Activated CD4-positive, CD25-positive, alpha-beta regulatory T cell (primary cell): ENCODE results near the gene PGM2.
"Not testable (repeated sequence)": the region's sequence is repeated elsewhere in the genome, so short reads cannot be mapped to it uniquely, and the experiment has no call there.

Experiments
- DNase-seq, 4 experiments: peaks; one replicate each; lab custom pipeline; 2025; lab: John Stamatoyannopoulos, UW

Gene PGM2

DNA sequence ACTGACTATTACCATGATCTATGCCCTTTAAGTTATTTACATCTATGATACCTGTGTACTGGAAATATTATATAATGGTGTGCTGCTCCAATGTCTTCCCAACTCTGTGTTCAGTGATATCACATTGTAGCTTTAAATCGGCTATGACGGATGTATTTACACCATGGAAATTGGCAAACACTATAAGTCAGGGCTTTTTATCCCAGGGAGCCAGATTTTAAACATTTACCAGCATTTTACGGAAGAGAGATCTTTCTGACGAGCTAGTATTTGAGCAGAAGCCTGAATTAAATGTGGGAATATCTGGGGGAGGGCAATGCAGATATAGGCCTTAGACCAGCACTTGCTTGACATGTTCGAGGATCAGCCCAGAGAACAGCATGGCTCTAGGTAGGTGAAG lies 7.7 kb upstream of the PGM2 start:
- DNase-seq: no peak

DNA sequence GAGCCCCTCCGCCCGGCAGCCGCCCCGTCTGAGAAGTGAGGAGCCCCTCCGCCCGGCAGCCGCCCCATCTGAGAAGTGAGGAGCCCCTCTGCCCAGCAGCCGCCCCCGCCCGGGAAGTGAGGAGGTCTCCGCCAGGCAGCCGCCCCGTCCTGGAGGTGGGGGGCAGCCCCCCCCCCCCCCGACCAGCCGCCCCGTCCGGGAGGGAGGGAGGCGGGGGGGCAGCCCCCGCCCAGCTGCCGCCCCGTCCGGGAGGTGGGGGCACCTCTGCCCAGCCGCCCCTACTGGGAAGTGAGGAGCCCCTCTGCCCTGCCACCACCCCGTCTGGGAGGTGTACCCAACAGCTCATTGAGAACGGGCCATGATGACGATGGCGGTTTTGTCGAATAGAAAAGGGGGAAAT lies 6.0 kb upstream of the PGM2 start:
- DNase-seq: not testable (repeated sequence)

DNA sequence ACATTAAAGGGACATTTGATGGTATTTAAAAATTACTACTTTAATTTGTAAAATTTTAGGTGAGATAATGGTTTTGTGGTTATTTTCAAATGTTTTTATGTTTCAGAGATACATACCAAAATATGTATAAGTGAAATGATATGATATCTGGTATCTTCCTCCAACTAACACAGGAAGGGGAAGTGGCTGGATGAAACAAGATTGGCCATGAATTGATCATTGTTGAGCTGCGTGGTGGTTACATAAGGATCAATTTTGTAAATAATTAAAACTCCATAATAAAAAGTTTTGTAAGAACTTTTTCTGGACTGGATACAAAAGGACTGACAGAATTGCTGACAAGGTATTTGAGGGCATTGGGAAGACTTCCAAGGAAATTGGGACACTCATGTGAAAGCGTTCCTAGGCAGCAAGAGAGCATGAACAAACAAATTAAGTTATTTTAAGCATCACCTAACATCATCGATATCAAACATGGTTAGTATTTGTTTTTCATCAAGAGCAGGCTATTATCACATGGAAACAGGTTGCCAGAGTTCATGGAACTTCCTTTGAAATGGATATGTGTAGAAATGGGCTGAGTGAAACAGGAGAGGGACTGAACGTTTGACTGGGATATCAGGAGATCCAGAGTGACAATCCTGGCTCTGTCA lies 4.4 kb upstream of the PGM2 start:
- DNase-seq: no peak

DNA sequence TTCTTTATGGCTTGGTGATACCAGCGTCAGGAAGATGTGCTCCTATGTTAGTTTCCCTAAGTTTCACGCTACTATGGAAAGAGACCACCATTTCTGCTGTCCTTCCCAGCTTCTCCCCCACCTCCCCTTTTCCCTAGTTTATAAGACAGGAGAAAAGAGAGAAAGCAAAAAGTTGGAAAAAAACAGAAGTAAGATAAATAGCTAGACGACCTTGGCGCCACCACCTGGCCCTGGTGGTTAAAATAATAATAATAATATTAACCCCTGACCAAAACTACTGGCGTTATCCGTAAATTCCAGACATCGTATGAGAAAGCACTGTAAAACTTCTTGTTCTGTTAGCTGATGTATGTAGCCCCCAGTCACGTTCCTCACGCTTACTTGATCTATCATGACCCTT lies 985 bp upstream of the PGM2 start:
- DNase-seq: not testable (repeated sequence)

DNA sequence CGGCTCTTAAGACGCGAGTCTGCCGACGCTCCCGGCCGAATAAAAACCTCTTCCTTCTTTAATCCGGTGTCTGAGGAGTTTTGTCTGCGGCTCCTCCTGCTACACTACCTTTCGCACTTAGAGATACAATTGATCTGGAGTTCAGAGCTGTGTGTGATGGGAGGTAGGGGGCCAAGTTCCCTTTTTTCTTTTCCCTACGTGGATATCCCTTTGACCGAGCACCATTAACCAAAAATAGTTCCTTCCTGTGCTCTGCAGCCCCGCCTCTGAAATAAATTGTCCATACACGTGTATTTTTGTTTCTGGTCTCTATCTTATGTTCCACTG lies 555 bp upstream of the PGM2 start:
- no peak for DNase-seq

GRCh38 chr4:37827030-37827685 lies 672 bp downstream of the PGM2 start:
- no peak for DNase-seq

GRCh38 chr4:37827802-37828321 lies 1.4 kb downstream of the PGM2 start:
- no peak for DNase-seq

- no peak for DNase-seq
Measured at GRCh38 chr4:37828843-37829242, 2.4 kb downstream of the PGM2 start.

- no peak for DNase-seq
Measured at GRCh38 chr4:37830640-37831039, 4.2 kb downstream of the PGM2 start.

- no peak for DNase-seq
Measured at GRCh38 chr4:37835031-37835430, 8.5 kb downstream of the PGM2 start.

DNA sequence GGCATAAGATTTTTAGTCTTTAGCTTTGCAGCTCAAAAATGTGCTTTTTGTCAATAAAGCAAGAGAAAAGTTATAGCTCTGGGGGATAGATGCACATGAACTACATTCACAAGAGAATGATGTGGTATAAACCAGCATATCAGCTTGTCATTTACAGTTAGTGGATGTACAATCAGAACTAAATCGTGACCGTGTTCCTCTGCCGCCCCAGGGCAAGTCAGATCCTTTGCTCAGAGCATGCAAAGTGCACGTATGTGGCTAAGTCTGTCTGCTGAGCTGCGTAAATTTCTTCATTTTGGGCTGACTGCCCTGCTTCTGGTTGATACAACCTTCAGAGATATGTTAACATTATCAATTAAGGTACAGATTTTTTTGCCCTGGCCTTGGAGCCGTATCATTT lies 9.3 kb downstream of the PGM2 start:
- DNase-seq: no peak

GRCh38 chr4:37836274-37836673 lies 9.8 kb downstream of the PGM2 start:
- no peak for DNase-seq

- DNase-seq: no peak
Measured at GRCh38 chr4:37836838-37837440, 10.5 kb downstream of the PGM2 start.

GRCh38 chr4:37837446-37837845 lies 11.0 kb downstream of the PGM2 start:
- no peak for DNase-seq

DNA sequence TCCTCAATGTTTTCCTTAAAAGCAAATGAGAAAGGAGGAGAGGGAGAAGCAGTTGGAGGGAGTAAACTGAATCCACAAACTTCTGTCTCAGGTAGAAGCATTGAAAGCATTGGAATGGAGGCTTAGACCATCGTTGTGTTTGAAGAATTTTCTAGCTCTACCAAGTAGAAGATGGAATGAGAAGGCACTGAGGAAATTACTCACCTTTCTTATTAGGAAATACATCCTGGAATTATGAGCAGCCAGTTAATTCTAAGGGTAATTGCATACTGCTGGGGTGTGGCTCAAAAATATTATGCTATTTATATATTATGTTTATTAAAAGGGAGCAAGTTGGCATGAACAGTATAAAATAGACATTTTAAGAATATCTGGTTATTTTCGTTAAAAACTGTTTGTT lies 12.9 kb downstream of the PGM2 start:
- no peak for DNase-seq

DNA sequence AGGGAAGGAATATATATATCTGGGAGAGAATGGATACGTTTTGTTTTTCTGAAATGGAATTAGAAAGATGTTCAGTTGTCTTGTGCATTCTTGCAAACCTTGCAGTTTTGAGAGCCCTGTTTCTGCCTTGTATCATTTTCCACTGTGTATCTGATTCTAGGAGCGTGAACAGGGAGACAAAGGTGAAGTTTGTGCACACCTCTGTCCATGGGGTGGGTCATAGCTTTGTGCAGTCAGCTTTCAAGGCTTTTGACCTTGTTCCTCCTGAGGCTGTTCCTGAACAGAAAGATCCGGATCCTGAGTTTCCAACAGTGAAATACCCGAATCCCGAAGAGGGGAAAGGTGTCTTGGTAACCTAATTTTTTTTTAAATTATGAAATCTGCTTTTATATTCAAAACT lies 17.7 kb downstream of the PGM2 start:
- no peak for DNase-seq

DNA sequence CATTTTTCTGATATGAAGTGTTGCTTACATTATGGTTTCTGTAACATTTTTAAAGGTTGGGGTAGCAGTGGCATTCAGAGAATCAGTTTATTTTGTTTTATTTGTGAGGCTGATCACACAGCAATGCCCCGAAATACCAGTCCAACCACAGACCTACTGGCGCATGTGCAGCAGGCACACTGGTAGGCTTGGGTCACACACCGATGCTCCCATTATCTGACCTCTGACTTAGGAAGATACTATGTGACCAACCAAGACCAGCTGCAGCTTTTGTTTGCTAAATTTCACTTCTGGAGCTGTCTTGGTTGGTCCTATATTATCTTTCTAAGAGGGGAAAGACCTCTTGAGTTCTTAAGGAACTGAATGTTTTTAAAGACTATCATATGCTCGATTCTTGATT lies 18.7 kb downstream of the PGM2 start:
- DNase-seq: no peak

GRCh38 chr4:37847311-37847884 lies 20.9 kb downstream of the PGM2 start:
- no peak for DNase-seq

DNA sequence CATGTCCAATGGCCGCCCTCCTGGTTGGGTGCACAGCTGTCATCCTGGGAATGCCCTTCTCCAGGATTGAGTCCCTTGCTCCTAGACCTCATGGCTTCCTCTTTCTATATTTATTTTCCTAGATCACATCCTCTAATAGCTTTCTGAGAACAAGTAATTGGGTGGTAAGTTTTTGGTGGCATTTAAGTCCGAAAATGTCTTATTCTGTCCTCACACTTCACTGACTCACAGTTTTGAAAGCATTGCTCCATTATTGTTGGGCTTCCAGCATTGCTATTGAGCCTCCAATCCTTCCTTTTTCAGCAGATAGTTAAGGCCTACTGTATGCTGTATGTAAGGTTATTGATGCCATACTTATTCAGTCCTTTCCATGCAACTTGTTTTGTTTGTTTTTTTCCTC lies 25.9 kb downstream of the PGM2 start:
- no peak for DNase-seq

- no peak for DNase-seq
Measured at GRCh38 chr4:37858112-37858511, 31.6 kb downstream of the PGM2 start.

DNA sequence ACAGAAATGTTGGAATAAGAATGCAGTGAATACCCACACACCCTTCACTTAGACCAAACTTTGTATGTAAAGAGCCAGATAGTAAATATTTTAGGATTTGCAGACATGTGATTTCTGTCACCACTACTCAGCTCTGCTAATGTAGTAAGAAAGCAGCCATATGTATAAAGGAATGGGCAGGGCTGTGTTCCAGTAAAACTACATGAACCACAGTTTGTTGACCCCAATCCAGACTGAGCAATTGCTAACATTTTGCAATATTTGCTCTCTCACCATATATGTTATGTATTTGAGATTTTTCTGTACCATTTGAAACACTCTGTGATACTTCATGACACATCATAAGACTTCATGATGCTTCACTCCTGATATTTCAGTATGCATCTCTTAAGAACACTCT lies 32.4 kb downstream of the PGM2 start:
- DNase-seq: no peak

DNA sequence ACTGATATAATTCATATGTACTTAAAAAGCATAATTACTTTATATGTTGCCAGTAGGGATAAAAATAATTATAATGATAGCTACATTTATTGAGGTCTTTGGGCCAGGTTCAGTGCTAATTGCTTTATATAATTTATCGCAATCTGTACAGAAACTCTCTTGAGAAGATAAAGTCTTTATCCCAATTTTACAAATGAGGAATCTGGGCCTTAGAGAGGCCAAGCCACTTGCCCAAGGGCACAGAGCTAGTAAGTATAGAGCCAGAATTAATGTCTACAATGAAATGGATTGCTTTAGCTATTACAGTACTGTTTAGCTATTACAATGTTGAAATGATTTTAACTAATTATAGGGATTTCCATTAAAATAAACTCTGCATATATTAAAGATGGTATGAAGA lies 33.8 kb downstream of the PGM2 start:
- no peak for DNase-seq

- DNase-seq: no peak
Measured at GRCh38 chr4:37862961-37863360, 36.5 kb downstream of the PGM2 start.
